ENCODE data around the gene GRK5. TPM values are rescaled to one million over a fixed set of nuclear protein-coding genes. Genes with fewer than 3 reads are reported as not detected.
A peak's percentile ranks its signal among the peaks of the same experiment; 100 is the strongest.
"Not testable (repeated sequence)": the region's sequence is repeated elsewhere in the genome, so short reads cannot be mapped to it uniquely, and the experiment has no call there.

Gene GRK5
- total and polyA plus RNA-seq, 8 donors: 34.6 to 60.8 (median 54.5) TPM

GRCh38 chr10:119267384-119267783 lies 60.0 kb downstream of the GRK5 start:
- H3K27ac ChIP-seq: peak overlapping the region in 1 of 2 donors; percentile 90
- H3K4me3 ChIP-seq: no peak overlapping the region
- DNase-seq (no peak), ATAC-seq (no peak)
- H3K27me3 ChIP-seq: no peaks in the 10 kb centered on the region
- no peaks in the 10 kb centered on the region for H3K9me3 ChIP-seq
- H3K36me3 ChIP-seq: no peaks in the 10 kb centered on the region
- peaks cover 25 to 60% of the 10 kb centered on the region in 2 donors for H3K4me1 ChIP-seq
- intact Hi-C loops (cut with DNase I): no loop called here
- TF ChIP-seq CTCF (IDR thresholded peaks at IDR 0.05): no peak

GRCh38 chr10:119268428-119268827 lies 61.1 kb downstream of the GRK5 start:
- H3K4me1 ChIP-seq: peaks cover 25 to 70% of the 10 kb centered on the region in 2 donors
- no peak for TF ChIP-seq CTCF (IDR thresholded peaks at IDR 0.05)
- H3K27ac ChIP-seq: peak overlapping the region; percentile 57 to 90
- H3K4me3 ChIP-seq: no peak overlapping the region
- intact Hi-C loops (cut with DNase I): no loop called here
- DNase-seq (no peak), ATAC-seq (no peak)
- H3K36me3 ChIP-seq: no peaks in the 10 kb centered on the region
- no peaks in the 10 kb centered on the region for H3K9me3 ChIP-seq
- H3K27me3 ChIP-seq: no peaks in the 10 kb centered on the region

- Histone ChIP-seq H3K36me3 (no peaks in the 10 kb centered on the region), H3K27ac (peak overlapping the region; percentile 57 to 90), H3K9me3 (no peaks in the 10 kb centered on the region), H3K4me1 (peaks cover 25 to 68% of the 10 kb centered on the region in 2 donors), H3K27me3 (no peaks in the 10 kb centered on the region), H3K4me3 (no peak overlapping the region)
- ATAC-seq (no peak), DNase-seq (peak in 1 of 4 donors; percentile 41)
- TF ChIP-seq CTCF (IDR thresholded peaks at IDR 0.05): no peak
- intact Hi-C loops (cut with DNase I): no loop called here
Observed at GRCh38 chr10:119268871-119269506, 61.6 kb downstream of the GRK5 start.

GRCh38 chr10:119269737-119270136 lies 62.4 kb downstream of the GRK5 start:
- intact Hi-C loops (cut with DNase I): no loop called here
- Histone ChIP-seq H3K4me1 (peaks cover 25 to 70% of the 10 kb centered on the region in 2 donors), H3K36me3 (no peaks in the 10 kb centered on the region), H3K27me3 (no peaks in the 10 kb centered on the region), H3K27ac (peak overlapping the region; percentile 79 to 90), H3K9me3 (no peaks in the 10 kb centered on the region), H3K4me3 (no peak overlapping the region)
- DNase-seq (no peak), ATAC-seq (no peak)
- no peak for TF ChIP-seq CTCF (IDR thresholded peaks at IDR 0.05)

GRCh38 chr10:119270762-119271366 lies 63.5 kb downstream of the GRK5 start:
- ATAC-seq (peak; percentile 91), DNase-seq (peak in 3 of 4 donors; percentile 48 to 92 (median 86))
- H3K36me3 ChIP-seq: no peaks in the 10 kb centered on the region
- intact Hi-C loops (cut with DNase I): no loop called here
- H3K27ac ChIP-seq: peak overlapping the region; percentile 79 to 90
- H3K9me3 ChIP-seq: no peaks in the 10 kb centered on the region
- peaks cover 25 to 76% of the 10 kb centered on the region in 2 donors for H3K4me1 ChIP-seq
- H3K27me3 ChIP-seq: no peaks in the 10 kb centered on the region
- no peak overlapping the region for H3K4me3 ChIP-seq
- no peak for TF ChIP-seq CTCF (IDR thresholded peaks at IDR 0.05)

- H3K4me3 ChIP-seq; H3K36me3 ChIP-seq; ATAC-seq; intact Hi-C loops (cut with DNase I); DNase-seq; H3K9me3 ChIP-seq; H3K27me3 ChIP-seq: not testable (repeated sequence)
- peaks cover 25 to 75% of the 10 kb centered on the region in 2 donors for H3K4me1 ChIP-seq
- peak overlapping the region in 1 of 2 donors; percentile 90 for H3K27ac ChIP-seq
Observed at GRCh38 chr10:119272338-119272734, 65.0 kb downstream of the GRK5 start.

Data from left lung (tissue), 10 donors.